HepG2 (cell line): ENCODE results near the gene SYMPK. TPM values are rescaled to one million over a fixed set of nuclear protein-coding genes. Genes with fewer than 3 reads are reported as not detected.

Experiments
- FOSL2 ChIP-seq: sonication (generic); formaldehyde crosslinking; IDR thresholded peaks from 2 replicates; pipeline ENCODE4 v1.4.0; 2020; ENCODE audit warnings: missing genetic modification reagents
- HDAC1 ChIP-seq: sonication (generic); formaldehyde crosslinking; IDR thresholded peaks from 2 replicates; pipeline ENCODE4 v1.5.1; 2020; ENCODE audit warnings: mild to moderate bottlenecking, missing genetic modification reagents
- HNRNPL ChIP-seq: fragments of 200-400 bp; formaldehyde crosslinking; IDR thresholded peaks from 2 replicates; pipeline ENCODE4 v1.6.1; 2017; ENCODE audit warnings: mild to moderate bottlenecking, low read depth, low read length
- KDM1A ChIP-seq: IDR thresholded peaks from 2 replicates; pipeline ENCODE4 v1.6.1; 2016; ENCODE audit warnings: missing compliant biosample characterization
- SP1 ChIP-seq, 2 experiments: fragments of 450-650 bp in 1 of 2; sonication (generic) in 1 of 2; formaldehyde crosslinking in 1 of 2; IDR thresholded peaks; 2 replicates each; pipeline versions ENCODE4 v1.4.0 to v1.6.1; 2016 to 2020; ENCODE audit warnings: missing genetic modification reagents in 1 of 2
- SUZ12 ChIP-seq: fragments of 150-350 bp; IDR thresholded peaks from 2 replicates; pipeline ENCODE4 v1.6.1; 2014; ENCODE audit warnings: low read depth, low read length
- TEAD3 ChIP-seq: optimal IDR thresholded peaks from 2 replicates; pipeline ENCODE3; 2016; ENCODE audit warnings: borderline replicate concordance
- ZBTB38 ChIP-seq: sonication (generic); formaldehyde crosslinking; IDR thresholded peaks from 2 replicates; pipeline ENCODE4 v1.5.1; 2020; ENCODE audit warnings: mild to moderate bottlenecking, missing genetic modification reagents
- ZMYM3 ChIP-seq: sonication (generic); formaldehyde crosslinking; IDR thresholded peaks from 2 replicates; pipeline ENCODE4 v1.5.1; 2020; ENCODE audit warnings: mild to moderate bottlenecking, missing genetic modification reagents
- ZNF282 ChIP-seq: fragments of 450-650 bp; IDR thresholded peaks from 2 replicates; pipeline ENCODE4 v1.6.1; 2018; ENCODE audit not compliant: partially characterized antibody
- ZNF607 ChIP-seq: sonication (generic); formaldehyde crosslinking; IDR thresholded peaks from 2 replicates; pipeline ENCODE4 v1.5.1; 2020; ENCODE audit warnings: missing genetic modification reagents, mild to moderate bottlenecking, borderline replicate concordance
- ZNF616 ChIP-seq: sonication (generic); formaldehyde crosslinking; IDR thresholded peaks from 2 replicates; pipeline ENCODE4 v1.5.0; 2020; ENCODE audit warnings: low read depth, mild to moderate bottlenecking, missing genetic modification reagents
- polyA plus RNA-seq, 8 experiments: library from polyadenylated mRNA; depleted of rRNA in 3 of 8; stranded (reverse) in 7 of 8; unstranded in 1 of 8; fragments of >200 nt; fragmentation: Illumina TruSeq in 4 of 8; extraction: Trizol in 4 of 8; gene quantifications; 2 replicates each; pipeline versions ENCODE4 v1.2.1 to v1.2.3, GENCODE V29; 2011 to 2016; ENCODE audit warnings: low read depth in 4 of 8, missing spikeins in 1 of 8, mixed read lengths in 1 of 8; ENCODE audit not compliant: insufficient read depth in 1 of 8
- total RNA-seq, 5 experiments: library from RNA; depleted of rRNA; stranded (reverse); fragments of >200 nt; fragmentation: Illumina TruSeq; extraction: Trizol; gene quantifications; 2 replicates each; pipeline ENCODE4 v1.2.3, GENCODE V29; 2016; ENCODE audit warnings: low read depth in 1 of 5
- TF ChIP-seq, protein P1 (sequence below): sonication (generic); formaldehyde crosslinking; IDR thresholded peaks from 2 replicates; pipeline ENCODE4 v1.8.0; 2022; ENCODE audit warnings: mild to moderate bottlenecking, missing genetic modification reagents, moderate library complexity
- TF ChIP-seq, protein P2 (sequence below): sonication (generic); formaldehyde crosslinking; IDR thresholded peaks from 2 replicates; pipeline ENCODE4 v1.4.0; 2020; ENCODE audit warnings: mild to moderate bottlenecking, missing genetic modification reagents
- TF ChIP-seq, protein P3 (sequence below): IDR thresholded peaks from 2 replicates; pipeline ENCODE4 v1.6.1; 2016; ENCODE audit warnings: low read depth, control low read depth
- TF ChIP-seq, protein P4 (sequence below): sonication (generic); formaldehyde crosslinking; conservative IDR thresholded peaks from 2 replicates; pipeline ENCODE4 v1.4.0; 2020; ENCODE audit warnings: mild to moderate bottlenecking, missing genetic modification reagents, moderate library complexity
- TF ChIP-seq, protein P5 (sequence below): fragments of 450-650 bp; IDR thresholded peaks from 2 replicates; pipeline ENCODE4 v1.6.1; 2017
- TF ChIP-seq, protein P6 (sequence below): sonication (generic); formaldehyde crosslinking; IDR thresholded peaks from 2 replicates; pipeline ENCODE4 v1.4.0; 2020; ENCODE audit warnings: mild to moderate bottlenecking, missing genetic modification reagents

Gene SYMPK
- total and polyA plus RNA-seq, 2 of the 13 experiments (the other 11 are each of a cell fraction or from before 2014, with no cell fraction given), result 21.9 to 55.7 TPM

DNA sequence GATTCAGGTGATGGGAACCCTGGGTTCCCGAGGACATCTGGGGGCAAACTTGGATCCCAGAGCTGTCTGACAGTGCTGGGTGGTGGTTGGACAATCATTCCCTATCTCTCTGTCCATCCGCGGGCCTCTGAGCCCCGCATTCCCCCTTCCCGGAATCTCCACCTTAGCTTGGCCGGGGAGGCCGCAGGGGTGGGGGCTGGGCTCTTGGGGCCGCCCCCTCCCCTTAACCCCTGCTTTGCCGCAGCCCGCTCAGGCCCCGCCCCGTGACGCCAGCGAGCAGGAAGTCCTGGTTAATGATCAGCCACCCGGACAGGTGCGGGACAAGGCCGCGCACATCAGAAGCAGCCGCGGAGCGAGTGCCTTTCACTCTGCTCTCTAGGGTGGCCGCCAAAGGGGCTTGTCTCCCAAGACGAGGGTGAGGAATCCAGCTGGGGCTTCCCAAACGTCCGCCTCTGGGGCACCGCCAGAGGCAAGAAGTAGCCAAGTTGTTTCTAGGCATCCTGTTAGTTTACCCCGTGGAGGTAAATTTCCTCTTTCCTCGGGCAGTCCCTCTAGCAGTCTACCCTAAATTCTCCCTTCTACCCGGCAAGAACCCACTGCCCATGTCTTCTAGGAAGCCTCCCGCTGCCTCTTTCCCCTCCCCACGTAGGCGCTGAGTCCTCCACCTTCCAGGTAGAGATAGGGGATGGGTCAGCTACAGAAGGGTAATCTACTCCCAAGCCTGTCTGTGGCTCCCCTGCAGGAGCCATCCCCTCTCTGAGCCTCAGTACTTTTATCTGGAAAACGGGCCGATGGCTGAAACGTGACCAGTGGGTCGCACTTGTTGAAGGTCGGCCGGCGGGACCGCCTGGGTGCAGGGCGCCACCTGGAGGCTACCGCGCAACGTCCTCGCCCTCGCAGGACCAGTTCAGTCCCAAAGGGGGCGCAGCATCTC lies 20.0 kb upstream of the SYMPK start (continued):
- TF ChIP-seq, protein P1, sequence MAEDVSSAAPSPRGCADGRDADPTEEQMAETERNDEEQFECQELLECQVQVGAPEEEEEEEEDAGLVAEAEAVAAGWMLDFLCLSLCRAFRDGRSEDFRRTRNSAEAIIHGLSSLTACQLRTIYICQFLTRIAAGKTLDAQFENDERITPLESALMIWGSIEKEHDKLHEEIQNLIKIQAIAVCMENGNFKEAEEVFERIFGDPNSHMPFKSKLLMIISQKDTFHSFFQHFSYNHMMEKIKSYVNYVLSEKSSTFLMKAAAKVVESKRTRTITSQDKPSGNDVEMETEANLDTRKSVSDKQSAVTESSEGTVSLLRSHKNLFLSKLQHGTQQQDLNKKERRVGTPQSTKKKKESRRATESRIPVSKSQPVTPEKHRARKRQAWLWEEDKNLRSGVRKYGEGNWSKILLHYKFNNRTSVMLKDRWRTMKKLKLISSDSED, result no peak
- TF ChIP-seq TEAD3 (CRISPR knock-in tag) (peak; percentile 85), ZNF616 (CRISPR knock-in tag) (peak; percentile 40; the same call in 1 of the 2 replicates), ZNF282 (no peak), HNRNPL (no peak; the same call in 1 of the 2 replicates), FOSL2 (CRISPR knock-in tag) (peak; percentile 75), SP1 (IDR thresholded peaks at IDR 0.05) (no peak), SP1 (CRISPR knock-in tag; IDR thresholded peaks at IDR 0.05) (peak; percentile 97), ZNF607 (CRISPR knock-in tag) (peak; percentile 76), ZMYM3 (CRISPR knock-in tag) (peak; percentile 100), HDAC1 (peak; percentile 90), SUZ12 (no peak), KDM1A (peak; percentile 100), ZBTB38 (CRISPR knock-in tag) (peak; percentile 31; the same call in 1 of the 2 replicates)
- TF ChIP-seq, protein P2, sequence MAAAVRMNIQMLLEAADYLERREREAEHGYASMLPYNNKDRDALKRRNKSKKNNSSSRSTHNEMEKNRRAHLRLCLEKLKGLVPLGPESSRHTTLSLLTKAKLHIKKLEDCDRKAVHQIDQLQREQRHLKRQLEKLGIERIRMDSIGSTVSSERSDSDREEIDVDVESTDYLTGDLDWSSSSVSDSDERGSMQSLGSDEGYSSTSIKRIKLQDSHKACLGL (CRISPR knock-in tag), result no peak
- TF ChIP-seq, protein P3, sequence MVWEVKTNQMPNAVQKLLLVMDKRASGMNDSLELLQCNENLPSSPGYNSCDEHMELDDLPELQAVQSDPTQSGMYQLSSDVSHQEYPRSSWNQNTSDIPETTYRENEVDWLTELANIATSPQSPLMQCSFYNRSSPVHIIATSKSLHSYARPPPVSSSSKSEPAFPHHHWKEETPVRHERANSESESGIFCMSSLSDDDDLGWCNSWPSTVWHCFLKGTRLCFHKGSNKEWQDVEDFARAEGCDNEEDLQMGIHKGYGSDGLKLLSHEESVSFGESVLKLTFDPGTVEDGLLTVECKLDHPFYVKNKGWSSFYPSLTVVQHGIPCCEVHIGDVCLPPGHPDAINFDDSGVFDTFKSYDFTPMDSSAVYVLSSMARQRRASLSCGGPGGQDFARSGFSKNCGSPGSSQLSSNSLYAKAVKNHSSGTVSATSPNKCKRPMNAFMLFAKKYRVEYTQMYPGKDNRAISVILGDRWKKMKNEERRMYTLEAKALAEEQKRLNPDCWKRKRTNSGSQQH (CRISPR knock-in tag), result peak; percentile 80; the same call in 1 of the 2 replicates
- TF ChIP-seq, protein P4, sequence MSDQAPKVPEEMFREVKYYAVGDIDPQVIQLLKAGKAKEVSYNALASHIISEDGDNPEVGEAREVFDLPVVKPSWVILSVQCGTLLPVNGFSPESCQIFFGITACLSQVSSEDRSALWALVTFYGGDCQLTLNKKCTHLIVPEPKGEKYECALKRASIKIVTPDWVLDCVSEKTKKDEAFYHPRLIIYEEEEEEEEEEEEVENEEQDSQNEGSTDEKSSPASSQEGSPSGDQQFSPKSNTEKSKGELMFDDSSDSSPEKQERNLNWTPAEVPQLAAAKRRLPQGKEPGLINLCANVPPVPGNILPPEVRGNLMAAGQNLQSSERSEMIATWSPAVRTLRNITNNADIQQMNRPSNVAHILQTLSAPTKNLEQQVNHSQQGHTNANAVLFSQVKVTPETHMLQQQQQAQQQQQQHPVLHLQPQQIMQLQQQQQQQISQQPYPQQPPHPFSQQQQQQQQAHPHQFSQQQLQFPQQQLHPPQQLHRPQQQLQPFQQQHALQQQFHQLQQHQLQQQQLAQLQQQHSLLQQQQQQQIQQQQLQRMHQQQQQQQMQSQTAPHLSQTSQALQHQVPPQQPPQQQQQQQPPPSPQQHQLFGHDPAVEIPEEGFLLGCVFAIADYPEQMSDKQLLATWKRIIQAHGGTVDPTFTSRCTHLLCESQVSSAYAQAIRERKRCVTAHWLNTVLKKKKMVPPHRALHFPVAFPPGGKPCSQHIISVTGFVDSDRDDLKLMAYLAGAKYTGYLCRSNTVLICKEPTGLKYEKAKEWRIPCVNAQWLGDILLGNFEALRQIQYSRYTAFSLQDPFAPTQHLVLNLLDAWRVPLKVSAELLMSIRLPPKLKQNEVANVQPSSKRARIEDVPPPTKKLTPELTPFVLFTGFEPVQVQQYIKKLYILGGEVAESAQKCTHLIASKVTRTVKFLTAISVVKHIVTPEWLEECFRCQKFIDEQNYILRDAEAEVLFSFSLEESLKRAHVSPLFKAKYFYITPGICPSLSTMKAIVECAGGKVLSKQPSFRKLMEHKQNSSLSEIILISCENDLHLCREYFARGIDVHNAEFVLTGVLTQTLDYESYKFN (CRISPR knock-in tag), result peak; percentile 92
- TF ChIP-seq, protein P5, sequence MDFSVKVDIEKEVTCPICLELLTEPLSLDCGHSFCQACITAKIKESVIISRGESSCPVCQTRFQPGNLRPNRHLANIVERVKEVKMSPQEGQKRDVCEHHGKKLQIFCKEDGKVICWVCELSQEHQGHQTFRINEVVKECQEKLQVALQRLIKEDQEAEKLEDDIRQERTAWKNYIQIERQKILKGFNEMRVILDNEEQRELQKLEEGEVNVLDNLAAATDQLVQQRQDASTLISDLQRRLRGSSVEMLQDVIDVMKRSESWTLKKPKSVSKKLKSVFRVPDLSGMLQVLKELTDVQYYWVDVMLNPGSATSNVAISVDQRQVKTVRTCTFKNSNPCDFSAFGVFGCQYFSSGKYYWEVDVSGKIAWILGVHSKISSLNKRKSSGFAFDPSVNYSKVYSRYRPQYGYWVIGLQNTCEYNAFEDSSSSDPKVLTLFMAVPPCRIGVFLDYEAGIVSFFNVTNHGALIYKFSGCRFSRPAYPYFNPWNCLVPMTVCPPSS, result no peak
- TF ChIP-seq, protein P6, sequence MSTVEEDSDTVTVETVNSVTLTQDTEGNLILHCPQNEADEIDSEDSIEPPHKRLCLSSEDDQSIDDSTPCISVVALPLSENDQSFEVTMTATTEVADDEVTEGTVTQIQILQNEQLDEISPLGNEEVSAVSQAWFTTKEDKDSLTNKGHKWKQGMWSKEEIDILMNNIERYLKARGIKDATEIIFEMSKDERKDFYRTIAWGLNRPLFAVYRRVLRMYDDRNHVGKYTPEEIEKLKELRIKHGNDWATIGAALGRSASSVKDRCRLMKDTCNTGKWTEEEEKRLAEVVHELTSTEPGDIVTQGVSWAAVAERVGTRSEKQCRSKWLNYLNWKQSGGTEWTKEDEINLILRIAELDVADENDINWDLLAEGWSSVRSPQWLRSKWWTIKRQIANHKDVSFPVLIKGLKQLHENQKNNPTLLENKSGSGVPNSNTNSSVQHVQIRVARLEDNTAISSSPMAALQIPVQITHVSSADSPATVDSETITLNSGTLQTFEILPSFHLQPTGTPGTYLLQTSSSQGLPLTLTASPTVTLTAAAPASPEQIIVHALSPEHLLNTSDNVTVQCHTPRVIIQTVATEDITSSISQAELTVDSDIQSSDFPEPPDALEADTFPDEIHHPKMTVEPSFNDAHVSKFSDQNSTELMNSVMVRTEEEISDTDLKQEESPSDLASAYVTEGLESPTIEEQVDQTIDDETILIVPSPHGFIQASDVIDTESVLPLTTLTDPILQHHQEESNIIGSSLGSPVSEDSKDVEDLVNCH, result peak; percentile 21; the same call in 1 of the 2 replicates
